H1 (cell line): ENCODE data around the gene WDFY3. TPM values are rescaled to one million over a fixed set of nuclear protein-coding genes. Genes with fewer than 3 reads are reported as not detected.

Experiments
- CTCF ChIA-PET: fragments of 300-600 bp; sonication (Branson Sonifier 250); formaldehyde crosslinking; loops from one replicate; lab custom pipeline; 2021; ENCODE audit not compliant: partially characterized antibody; lab: Charles Lee
- POLR2A ChIA-PET: fragments of 300-600 bp; sonication (Branson Sonifier 250); formaldehyde crosslinking; loops from one replicate; lab custom pipeline; 2021; ENCODE audit warnings: inconsistent platforms; ENCODE audit not compliant: partially characterized antibody; lab: Charles Lee
- DNase-seq, 2 experiments: peaks; one replicate each; pipeline versions ENCODE4 v3.0.0 to v3.0.0-alpha.2; 2010 to 2022; ENCODE audit warnings: low spot score in 2 of 2, low read depth in 1 of 2, mixed read lengths in 1 of 2
- FAIRE-seq: peaks from 2 replicates; lab custom pipeline; 2011; peaks lifted over from hg19 to GRCh38; lab: Jason Lieb, UNC
- H2AFZ ChIP-seq: 2 replicates; pipeline ENCODE4 v1.8.1; 2012; ENCODE audit warnings: low read length, inconsistent platforms
- H2AK5ac ChIP-seq: 2 replicates; pipeline ENCODE4 v1.6.1; 2013; ENCODE audit warnings: low read depth, low read length
- H2BK120ac ChIP-seq: replicated peaks from 2 replicates; pipeline ENCODE3; 2013; ENCODE audit warnings: low read depth, low read length, inconsistent platforms
- H2BK12ac ChIP-seq: 2 replicates; pipeline ENCODE4 v1.6.1; 2013; ENCODE audit warnings: low read depth, low read length
- H2BK15ac ChIP-seq: 2 replicates; pipeline ENCODE4 v1.6.1; 2013; ENCODE audit warnings: low read length
- H2BK20ac ChIP-seq: 2 replicates; pipeline ENCODE4 v1.6.1; 2013; ENCODE audit warnings: low read length
- H2BK5ac ChIP-seq: 2 replicates; pipeline ENCODE4 v1.6.1; 2013; ENCODE audit warnings: low read depth, low read length
- H3K14ac ChIP-seq: 2 replicates; pipeline ENCODE4 v1.6.1; 2013; ENCODE audit warnings: inconsistent platforms; ENCODE audit not compliant: insufficient read length
- H3K18ac ChIP-seq: 2 replicates; pipeline ENCODE4 v1.6.1; 2013; ENCODE audit warnings: low read length; ENCODE audit errors: extremely low read depth
- H3K23ac ChIP-seq: 2 replicates; pipeline ENCODE4 v1.6.1; 2013; ENCODE audit warnings: inconsistent platforms; ENCODE audit not compliant: insufficient read length
- H3K23me2 ChIP-seq: 2 replicates; pipeline ENCODE4 v1.6.1; 2013; ENCODE audit warnings: low read depth, low read length
- H3K27ac ChIP-seq: 2 replicates; pipeline ENCODE4 v1.6.1; 2011; ENCODE audit warnings: low read depth, low read length, inconsistent platforms
- H3K27me3 ChIP-seq, 4 experiments: replicated peaks in 1 of 4; 1 replicate in 1 of 4; 2 replicates in 3 of 4; pipeline versions ENCODE4 v1.6.1 to v1.8.1; 2011 to 2013; ENCODE audit warnings: low read length in 3 of 4, mild to moderate bottlenecking in 3 of 4, inconsistent platforms in 2 of 4, mixed read lengths in 2 of 4, moderate library complexity in 1 of 4; ENCODE audit not compliant: control insufficient read depth in 3 of 4, insufficient read depth in 3 of 4; ENCODE audit errors: extremely low read depth in 1 of 4
- H3K36me3 ChIP-seq, 4 experiments: 2 replicates each; pipeline versions ENCODE4 v1.6.1 to v1.8.1; 2011 to 2013; ENCODE audit warnings: mild to moderate bottlenecking in 4 of 4, low read length in 3 of 4, moderate library complexity in 2 of 4, control low read depth in 1 of 4, inconsistent platforms in 1 of 4; ENCODE audit not compliant: insufficient read depth in 4 of 4, control insufficient read depth in 2 of 4
- H3K4ac ChIP-seq: replicated peaks from 2 replicates; pipeline ENCODE3; 2013; ENCODE audit warnings: low read length, low read depth, mixed read lengths, inconsistent platforms; ENCODE audit not compliant: insufficient read length
- H3K4me1 ChIP-seq, 4 experiments: replicated peaks in 1 of 4; 1 replicate in 1 of 4; 2 replicates in 3 of 4; pipeline versions ENCODE4 v1.6.1 to v1.8.1; 2011 to 2013; ENCODE audit warnings: low read length in 3 of 4, inconsistent platforms in 2 of 4, mixed read lengths in 1 of 4; ENCODE audit not compliant: insufficient read depth in 4 of 4, control insufficient read depth in 3 of 4
- H3K4me2 ChIP-seq, 2 experiments: 2 replicates each; pipeline versions ENCODE4 v1.6.1 to v1.8.1; 2011 to 2013; ENCODE audit warnings: low read depth in 2 of 2, low read length in 2 of 2, control low read depth in 1 of 2, inconsistent platforms in 1 of 2, mild to moderate bottlenecking in 1 of 2; ENCODE audit not compliant: insufficient read depth in 1 of 2
- H3K4me3 ChIP-seq, 4 experiments: fragments of 200-600, 300-600 bp in 1 of 4; sonication (generic), shearing (Covaris generic), sonication (Bioruptor Twin) in 1 of 4; 2 replicates each; pipeline versions ENCODE4 v1.5.1 to v1.8.1; 2011 to 2016; ENCODE audit warnings: low read length in 4 of 4, low read depth in 3 of 4, control low read depth in 2 of 4, inconsistent platforms in 2 of 4, mild to moderate bottlenecking in 2 of 4, mixed read lengths in 1 of 4, moderate library complexity in 1 of 4; ENCODE audit not compliant: insufficient read depth in 2 of 4; ENCODE audit errors: extremely low read depth in 1 of 4
- H3K56ac ChIP-seq: replicated peaks from 2 replicates; pipeline ENCODE3; 2013; ENCODE audit warnings: low read depth, mild to moderate bottlenecking, mixed read lengths, low read length, inconsistent platforms; ENCODE audit not compliant: insufficient read length
- H3K79me1 ChIP-seq: 2 replicates; pipeline ENCODE4 v1.6.1; 2013; ENCODE audit warnings: low read depth, low read length, control low read depth
- H3K79me2 ChIP-seq, 2 experiments: 2 replicates each; pipeline versions ENCODE4 v1.6.1 to v1.8.1; 2012 to 2013; ENCODE audit warnings: low read length in 2 of 2, mild to moderate bottlenecking in 2 of 2, inconsistent platforms in 1 of 2; ENCODE audit not compliant: insufficient read depth in 2 of 2, control insufficient read depth in 1 of 2
- H3K9ac ChIP-seq, 4 experiments: replicated peaks in 1 of 4; 1 replicate in 1 of 4; 2 replicates in 3 of 4; pipeline versions ENCODE4 v1.6.1 to v1.8.1; 2011 to 2013; ENCODE audit warnings: low read depth in 3 of 4, low read length in 3 of 4, control low read depth in 2 of 4, mild to moderate bottlenecking in 2 of 4, moderate library complexity in 2 of 4, inconsistent platforms in 1 of 4; ENCODE audit errors: extremely low read depth in 1 of 4
- H3K9me3 ChIP-seq, 2 experiments: 2 replicates each; pipeline versions ENCODE4 v1.6.1 to v1.8.1; 2012 to 2013; ENCODE audit warnings: mild to moderate bottlenecking in 2 of 2, moderate library complexity in 2 of 2, control low read depth in 1 of 2, inconsistent platforms in 1 of 2, low read depth in 1 of 2, low read length in 1 of 2, mixed read lengths in 1 of 2; ENCODE audit not compliant: insufficient read depth in 2 of 2
- H4K20me1 ChIP-seq, 2 experiments: replicated peaks in 1 of 2; 2 replicates each; pipeline versions ENCODE3 to v1.8.1; 2011 to 2013; ENCODE audit warnings: inconsistent platforms in 2 of 2, low read length in 2 of 2, mild to moderate bottlenecking in 1 of 2; ENCODE audit not compliant: insufficient read depth in 2 of 2, control insufficient read depth in 1 of 2
- H4K5ac ChIP-seq: 2 replicates; pipeline ENCODE4 v1.6.1; 2013; ENCODE audit warnings: low read length, low read depth, mixed read lengths, inconsistent platforms; ENCODE audit not compliant: insufficient read length
- H4K8ac ChIP-seq: 2 replicates; pipeline ENCODE4 v1.8.0; 2013; ENCODE audit warnings: mild to moderate bottlenecking, moderate library complexity, low read length, inconsistent platforms; ENCODE audit not compliant: insufficient read depth; ENCODE audit errors: extremely low read depth
- H4K91ac ChIP-seq: replicated peaks from 2 replicates; pipeline ENCODE3; 2013; ENCODE audit warnings: low read length, mixed read lengths, inconsistent platforms; ENCODE audit not compliant: insufficient read length
- CTCF ChIP-seq, 3 experiments: IDR thresholded peaks; 1 replicate in 2 of 3; 2 replicates in 1 of 3; pipeline versions ENCODE4 v1.5.1 to v1.6.1; 2011; ENCODE audit warnings: low read length in 3 of 3, mild to moderate bottlenecking in 3 of 3, inconsistent platforms in 2 of 3, low read depth in 1 of 3, moderate library complexity in 1 of 3; ENCODE audit not compliant: insufficient read depth in 1 of 3; ENCODE audit errors: control extremely low read depth in 1 of 3
- EGR1 ChIP-seq: IDR thresholded peaks from 2 replicates; pipeline ENCODE4 v1.6.1; 2011; ENCODE audit warnings: low read depth, low read length, borderline replicate concordance
- EP300 ChIP-seq, 2 experiments: IDR thresholded peaks; 1 replicate in 1 of 2; 2 replicates in 1 of 2; pipeline ENCODE4 v1.6.1; 2011 to 2012; ENCODE audit warnings: low read depth in 2 of 2, low read length in 2 of 2, mild to moderate bottlenecking in 2 of 2, borderline replicate concordance in 1 of 2, inconsistent platforms in 1 of 2, moderate library complexity in 1 of 2
- EZH2 ChIP-seq: fragments of 200-600 bp; sonication (generic); IDR thresholded peaks from 2 replicates; pipeline ENCODE4 v1.7.1; 2012; ENCODE audit warnings: low read depth, mild to moderate bottlenecking, moderate library complexity, low read length, inconsistent platforms; ENCODE audit not compliant: severe bottlenecking
- MAFK ChIP-seq: IDR thresholded peaks from 2 replicates; pipeline ENCODE4 v1.6.1; 2012; ENCODE audit warnings: low read depth, mild to moderate bottlenecking, improper control_type of control experiment, low read length
- NRF1 ChIP-seq: IDR thresholded peaks from 2 replicates; pipeline ENCODE4 v1.6.1; 2011; ENCODE audit warnings: mild to moderate bottlenecking, low read depth, low read length, improper control_type of control experiment
- TBP ChIP-seq: IDR thresholded peaks from 2 replicates; pipeline ENCODE4 v1.6.1; 2011; ENCODE audit warnings: low read depth, low read length, improper control_type of control experiment
- TCF12 ChIP-seq: IDR thresholded peaks from 2 replicates; pipeline ENCODE4 v1.6.1; 2011; ENCODE audit warnings: low read depth, mild to moderate bottlenecking, low read length
- TEAD4 ChIP-seq: IDR thresholded peaks from 2 replicates; pipeline ENCODE4 v1.6.1; 2012; ENCODE audit warnings: low read depth, low read length, inconsistent platforms, mixed read lengths
- WGBS, 2 experiments: shearing (Covaris generic) in 1 of 2; methylation state at CpG; one replicate each; pipeline versions ENCODE4 v1.1.6 to v1.1.7; 2013 to 2015; ENCODE audit warnings: low lambda C conversion rate in 2 of 2, mixed read lengths in 2 of 2, inconsistent platforms in 1 of 2, low coverage in 1 of 2, missing lambda C conversion rate in 1 of 2; ENCODE audit not compliant: insufficient replicate concordance in 2 of 2, insufficient coverage in 1 of 2, insufficient read length in 1 of 2; ENCODE audit errors: extremely low coverage in 1 of 2, missing lambda C conversion rate in 1 of 2; 5-methylcytosine and 5-hydroxymethylcytosine counted together
- polyA plus RNA-seq, 7 experiments: library from polyadenylated mRNA; depleted of rRNA in 3 of 7; stranded (reverse) in 5 of 7; unstranded in 2 of 7; fragments of >200 nt in 5 of 7; fragments of 200-250 nt in 2 of 7; gene quantifications; 1 replicate in 5 of 7; 2 replicates in 1 of 7; 4 replicates in 1 of 7; pipeline versions ENCODE4 v1.2.1 to v1.2.3, GENCODE V29; 2011 to 2013; ENCODE audit warnings: missing spikeins in 2 of 7, mixed read lengths in 2 of 7
- total RNA-seq: library from RNA; stranded (reverse); fragmentation: NEBNext Ultra II Directional; extraction: Animal tissue kit (Norgen Biotek cat#: 25700); gene quantifications from 2 replicates; pipeline ENCODE4 v1.2.1, GENCODE V29; 2021
- TF ChIP-seq, protein P1 (sequence below): IDR thresholded peaks from 2 replicates; pipeline ENCODE4 v1.6.1; 2012; ENCODE audit warnings: inconsistent platforms
- TF ChIP-seq, protein P2 (sequence below): IDR thresholded peaks from 2 replicates; pipeline ENCODE4 v1.6.1; 2011; ENCODE audit warnings: low read length, improper control_type of control experiment

WDFY3 gene
- total and polyA plus RNA-seq, 2 of the 8 experiments (the other 6 are each of a cell fraction or from before 2014, with no cell fraction given): 25.6 to 62.4 TPM

GRCh38 chr4:84718699-84719098 is 247.8 kb downstream of the WDFY3 start:
- Histone ChIP-seq H2BK15ac (no peak overlapping the region), H2BK120ac (no peak overlapping the region), H3K9me3 (no peaks in the 10 kb centered on the region), H3K79me2 (no peaks in the 10 kb centered on the region), H3K27me3 (no peaks in the 10 kb centered on the region), H3K79me1 (no peaks in the 10 kb centered on the region), H3K9ac (no peak overlapping the region), H2BK20ac (no peak overlapping the region), H2BK5ac (no peak overlapping the region), H3K4me2 (no peak overlapping the region), H3K4me1 (no peaks in the 10 kb centered on the region), H4K91ac (no peak overlapping the region), H4K5ac (no peak overlapping the region), H3K14ac (no peak overlapping the region), H2AK5ac (no peak overlapping the region), H2BK12ac (no peak overlapping the region), H3K36me3 (peaks cover 2 to 29% (median 17%) of the 10 kb centered on the region in 4 experiments; a peak in 7 of 8 replicates), H3K4me3 (no peak overlapping the region), H3K27ac (no peak overlapping the region), H3K4ac (no peak overlapping the region), H2AFZ (no peak overlapping the region), H3K56ac (no peak overlapping the region), H3K18ac (no peak overlapping the region), H4K8ac (no peak overlapping the region), H3K23ac (no peak overlapping the region), H3K23me2 (no peaks in the 10 kb centered on the region), H4K20me1 (no peaks in the 10 kb centered on the region)
- WGBS, 2 experiments: 100% methylated on average over 2 of the region's 2 CpGs; no CpG with 5 or more reads in 1 of the 2 experiments
- DNase-seq (no peak), FAIRE-seq (no peak)
- ChIA-PET POLR2A (no interaction called here), CTCF (no interaction called here)
- TF ChIP-seq EGR1 (no peak), MAFK (no peak), TEAD4 (no peak), NRF1 (no peak), EP300 (IDR thresholded peaks at IDR 0.05; ENCODE audit: borderline replicate concordance in 1 of 2, low read depth in 2 of 2, low read length in 2 of 2) (no peak), TCF12 (no peak), CTCF (IDR thresholded peaks at IDR 0.05; ENCODE audit: control extremely low read depth in 1 of 3, insufficient read depth in 1 of 3, low read depth in 1 of 3, low read length in 3 of 3) (no peak), TBP (no peak), EZH2 (no peak)
- TF ChIP-seq, protein P1, sequence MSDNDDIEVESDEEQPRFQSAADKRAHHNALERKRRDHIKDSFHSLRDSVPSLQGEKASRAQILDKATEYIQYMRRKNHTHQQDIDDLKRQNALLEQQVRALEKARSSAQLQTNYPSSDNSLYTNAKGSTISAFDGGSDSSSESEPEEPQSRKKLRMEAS: no peak
- TF ChIP-seq, protein P2, sequence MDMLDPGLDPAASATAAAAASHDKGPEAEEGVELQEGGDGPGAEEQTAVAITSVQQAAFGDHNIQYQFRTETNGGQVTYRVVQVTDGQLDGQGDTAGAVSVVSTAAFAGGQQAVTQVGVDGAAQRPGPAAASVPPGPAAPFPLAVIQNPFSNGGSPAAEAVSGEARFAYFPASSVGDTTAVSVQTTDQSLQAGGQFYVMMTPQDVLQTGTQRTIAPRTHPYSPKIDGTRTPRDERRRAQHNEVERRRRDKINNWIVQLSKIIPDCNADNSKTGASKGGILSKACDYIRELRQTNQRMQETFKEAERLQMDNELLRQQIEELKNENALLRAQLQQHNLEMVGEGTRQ: no peak
